GM12875 (cell line): Measurements from ENCODE around the gene LRCH3.

Source experiments
- H3K4me3 ChIP-seq: one replicate; pipeline ENCODE4 v1.5.1; 2011; ENCODE audit warnings: low read depth, low read length, control low read depth
- TF ChIP-seq, protein P1 (sequence below): IDR thresholded peaks from 2 replicates; pipeline ENCODE4 v1.5.1; 2011; ENCODE audit warnings: low read depth, mild to moderate bottlenecking, control low read depth, inconsistent platforms, low read length, moderate library complexity, borderline replicate concordance; ENCODE audit not compliant: insufficient read depth

LRCH3 gene

DNA sequence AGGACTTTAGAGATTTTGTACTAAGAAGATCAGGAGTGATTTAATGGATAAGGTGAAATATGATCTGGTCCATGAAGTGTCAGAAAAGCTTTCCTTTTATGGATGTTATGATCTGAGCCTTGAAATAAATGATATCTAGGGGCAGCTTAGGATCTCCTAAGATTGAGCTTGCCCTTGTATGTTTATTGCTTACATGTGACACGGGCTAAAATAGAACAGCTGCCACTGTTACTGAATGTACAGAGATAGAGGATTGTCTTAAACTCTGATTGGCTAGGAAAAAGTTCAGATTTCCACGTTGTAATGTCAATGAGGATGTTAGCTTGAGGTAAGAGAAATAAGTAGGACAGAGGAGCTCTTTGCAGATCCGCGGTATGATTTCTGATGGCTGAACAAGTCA is 32.5 kb upstream of the LRCH3 start:
- TF ChIP-seq, protein P1, sequence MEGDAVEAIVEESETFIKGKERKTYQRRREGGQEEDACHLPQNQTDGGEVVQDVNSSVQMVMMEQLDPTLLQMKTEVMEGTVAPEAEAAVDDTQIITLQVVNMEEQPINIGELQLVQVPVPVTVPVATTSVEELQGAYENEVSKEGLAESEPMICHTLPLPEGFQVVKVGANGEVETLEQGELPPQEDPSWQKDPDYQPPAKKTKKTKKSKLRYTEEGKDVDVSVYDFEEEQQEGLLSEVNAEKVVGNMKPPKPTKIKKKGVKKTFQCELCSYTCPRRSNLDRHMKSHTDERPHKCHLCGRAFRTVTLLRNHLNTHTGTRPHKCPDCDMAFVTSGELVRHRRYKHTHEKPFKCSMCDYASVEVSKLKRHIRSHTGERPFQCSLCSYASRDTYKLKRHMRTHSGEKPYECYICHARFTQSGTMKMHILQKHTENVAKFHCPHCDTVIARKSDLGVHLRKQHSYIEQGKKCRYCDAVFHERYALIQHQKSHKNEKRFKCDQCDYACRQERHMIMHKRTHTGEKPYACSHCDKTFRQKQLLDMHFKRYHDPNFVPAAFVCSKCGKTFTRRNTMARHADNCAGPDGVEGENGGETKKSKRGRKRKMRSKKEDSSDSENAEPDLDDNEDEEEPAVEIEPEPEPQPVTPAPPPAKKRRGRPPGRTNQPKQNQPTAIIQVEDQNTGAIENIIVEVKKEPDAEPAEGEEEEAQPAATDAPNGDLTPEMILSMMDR: no peak
- no peak overlapping the region for H3K4me3 ChIP-seq

DNA sequence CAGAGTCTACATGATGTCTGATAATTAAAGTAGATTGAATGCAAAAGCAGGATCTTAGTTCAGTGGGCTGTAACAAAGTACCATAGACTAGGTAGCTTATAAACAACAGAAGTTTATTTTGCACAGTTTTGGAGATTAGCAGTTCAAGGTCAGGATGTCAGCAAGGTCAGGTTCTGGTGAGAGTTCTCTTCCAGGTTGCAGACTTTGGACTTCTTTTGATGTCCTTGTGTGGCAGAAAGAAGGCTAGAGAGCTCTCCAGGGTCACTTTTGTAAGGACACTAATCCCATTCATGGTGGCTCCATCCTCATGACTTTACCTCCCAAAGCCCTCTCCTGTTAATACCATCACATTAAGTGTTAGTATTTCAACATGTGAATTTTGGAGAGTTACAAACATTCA is 29.3 kb upstream of the LRCH3 start:
- TF ChIP-seq, protein P1: no peak

DNA sequence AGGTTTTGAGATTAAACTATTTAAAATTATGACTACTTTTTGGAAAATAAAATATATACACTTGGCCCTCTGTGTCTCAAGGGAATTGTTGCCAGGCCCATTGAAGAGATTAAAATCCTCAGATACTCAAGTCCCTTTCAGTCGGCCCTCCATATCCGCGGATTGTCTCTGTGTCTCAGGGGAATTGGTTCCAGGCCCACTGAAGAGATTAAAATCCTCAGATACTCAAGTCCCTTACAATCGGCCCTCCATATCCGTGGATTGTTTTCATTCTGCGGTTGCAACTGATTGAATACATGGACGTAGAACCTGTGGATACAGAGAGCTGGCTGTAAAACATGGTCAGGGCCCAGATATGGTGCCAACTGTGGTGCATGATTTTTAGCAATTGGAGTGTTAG is 15.7 kb upstream of the LRCH3 start:
- TF ChIP-seq, protein P1: no peak

More for the DNA sequence above, 29.3 kb upstream of the LRCH3 start:
- no peak overlapping the region for H3K4me3 ChIP-seq

GRCh38 chr3:197782230-197782629 is 8.8 kb upstream of the LRCH3 start:
- H3K4me3 ChIP-seq: no peak overlapping the region
- TF ChIP-seq, protein P1: no peak

More for the DNA sequence above, 15.7 kb upstream of the LRCH3 start:
- H3K4me3 ChIP-seq: no peak overlapping the region

DNA sequence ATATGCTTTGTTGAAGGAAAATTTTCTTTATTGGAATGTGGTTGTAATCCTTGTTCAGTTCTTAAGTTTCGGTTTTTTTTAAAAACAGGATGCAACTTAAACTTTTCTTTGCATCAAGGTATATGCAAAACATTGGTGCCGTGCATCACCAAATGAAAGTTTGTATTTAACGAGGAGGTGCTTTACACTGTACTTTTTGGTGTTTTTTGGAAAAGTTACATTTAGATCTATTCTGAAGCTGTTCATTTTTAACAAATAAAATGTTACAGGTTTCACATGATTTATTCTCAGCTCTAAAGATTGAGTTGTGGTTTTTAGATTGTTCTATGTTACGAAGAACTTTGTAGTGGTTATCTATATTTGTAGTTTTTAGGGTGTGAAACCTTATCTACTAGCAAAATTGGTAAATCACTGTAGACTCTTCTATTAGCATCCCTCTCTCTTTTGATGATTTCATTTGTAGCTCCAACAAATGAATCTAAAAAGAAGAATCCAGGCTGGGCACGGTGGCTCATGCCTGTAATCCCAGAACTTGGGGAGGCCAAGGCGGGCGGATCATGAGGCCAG is 7.0 kb upstream of the LRCH3 start:
- TF ChIP-seq, protein P1: no peak
- no peak overlapping the region for H3K4me3 ChIP-seq

GRCh38 chr3:197787412-197787811 is 3.6 kb upstream of the LRCH3 start:
- TF ChIP-seq, protein P1: no peak
- no peak overlapping the region for H3K4me3 ChIP-seq

- H3K4me3 ChIP-seq: no peak overlapping the region
- TF ChIP-seq, protein P1: no peak
Observed at GRCh38 chr3:197789309-197789708, 1.7 kb upstream of the LRCH3 start.
